Keratinocyte (primary cell): Measurements from ENCODE around the gene CDT1.

ENCODE experiments used
- EZH2 ChIP-seq: IDR thresholded peaks from one replicate; pipeline ENCODE4 v1.6.1; 2012; ENCODE audit warnings: inconsistent platforms, mild to moderate bottlenecking, low read length, moderate library complexity
- TF ChIP-seq, protein P1 (sequence below), 3 experiments: IDR thresholded peaks in 1 of 3; conservative IDR thresholded peaks in 1 of 3; optimal IDR thresholded peaks in 1 of 3; 2 replicates in 2 of 3; 3 replicates in 1 of 3; pipeline versions ENCODE3 to v1.5.1; 2011; ENCODE audit warnings: low read length in 3 of 3, mild to moderate bottlenecking in 3 of 3, moderate library complexity in 2 of 3, control low read depth in 1 of 3, inconsistent platforms in 1 of 3; ENCODE audit not compliant: insufficient read depth in 2 of 3; ENCODE audit errors: extremely low read depth in 1 of 3

DNA sequence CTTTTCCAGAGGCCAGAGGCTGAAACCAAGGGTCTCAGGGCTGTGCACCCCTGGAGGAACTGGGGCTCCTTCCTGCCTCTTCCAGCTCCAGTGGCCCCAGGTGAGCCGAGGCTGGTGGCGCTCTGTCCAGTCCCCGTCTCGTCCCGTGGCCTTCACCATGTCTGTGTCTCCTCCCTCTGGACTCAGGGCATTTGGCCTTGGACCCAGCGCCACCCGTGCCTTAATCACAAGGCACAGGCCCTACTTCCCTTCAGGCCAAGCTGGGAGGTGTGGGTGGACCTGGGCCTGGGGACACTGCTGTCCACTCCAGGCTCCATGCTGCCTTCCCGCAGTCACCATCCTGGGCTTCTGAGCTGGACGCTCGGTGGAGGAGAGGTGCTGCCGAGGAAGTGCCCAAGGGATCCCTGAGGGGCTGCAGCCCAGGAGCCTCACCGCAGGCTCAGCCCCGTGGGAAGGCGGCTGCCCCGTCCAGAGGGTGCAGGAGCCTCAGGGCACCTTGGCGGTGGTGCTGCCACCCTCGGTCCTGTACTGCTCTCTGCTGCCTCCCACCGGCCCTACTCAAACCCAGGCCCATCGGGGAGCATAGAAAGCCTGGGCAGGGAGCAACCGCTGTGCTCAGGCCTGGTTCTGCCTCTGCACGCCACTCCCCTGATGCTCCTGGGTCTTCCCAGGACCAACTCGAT, 17.7 kb downstream of the CDT1 start:
- TF ChIP-seq, protein P1, sequence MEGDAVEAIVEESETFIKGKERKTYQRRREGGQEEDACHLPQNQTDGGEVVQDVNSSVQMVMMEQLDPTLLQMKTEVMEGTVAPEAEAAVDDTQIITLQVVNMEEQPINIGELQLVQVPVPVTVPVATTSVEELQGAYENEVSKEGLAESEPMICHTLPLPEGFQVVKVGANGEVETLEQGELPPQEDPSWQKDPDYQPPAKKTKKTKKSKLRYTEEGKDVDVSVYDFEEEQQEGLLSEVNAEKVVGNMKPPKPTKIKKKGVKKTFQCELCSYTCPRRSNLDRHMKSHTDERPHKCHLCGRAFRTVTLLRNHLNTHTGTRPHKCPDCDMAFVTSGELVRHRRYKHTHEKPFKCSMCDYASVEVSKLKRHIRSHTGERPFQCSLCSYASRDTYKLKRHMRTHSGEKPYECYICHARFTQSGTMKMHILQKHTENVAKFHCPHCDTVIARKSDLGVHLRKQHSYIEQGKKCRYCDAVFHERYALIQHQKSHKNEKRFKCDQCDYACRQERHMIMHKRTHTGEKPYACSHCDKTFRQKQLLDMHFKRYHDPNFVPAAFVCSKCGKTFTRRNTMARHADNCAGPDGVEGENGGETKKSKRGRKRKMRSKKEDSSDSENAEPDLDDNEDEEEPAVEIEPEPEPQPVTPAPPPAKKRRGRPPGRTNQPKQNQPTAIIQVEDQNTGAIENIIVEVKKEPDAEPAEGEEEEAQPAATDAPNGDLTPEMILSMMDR (optimal IDR thresholded peaks at IDR 0.05 in 1 of 3, IDR thresholded peaks at IDR 0.05 in 1 of 3, conservative IDR thresholded peaks at IDR 0.05 in 1 of 3; ENCODE audit: extremely low read depth in 1 of 3, insufficient read depth in 2 of 3, low read length in 3 of 3) = no peak
- no peak for TF ChIP-seq EZH2
